Activated T-cell treated with anti-CD3 and anti-CD28 coated beads, Interleukin-2, amount 50 U/mL, for 1 hour (primary cell): ENCODE measurements around the gene ACSL5.
"Not testable (repeated sequence)": the region's sequence is repeated elsewhere in the genome, so short reads cannot be mapped to it uniquely, and the experiment has no call there.

Source experiments
- DNase-seq: peaks from one replicate; pipeline ENCODE4 v3.0.0-alpha.2; 2020

Gene ACSL5

GRCh38 chr10:112377116-112377515 lies 3.2 kb downstream of the ACSL5 start:
- DNase-seq: not testable (repeated sequence)

GRCh38 chr10:112379635-112380296 lies 5.8 kb downstream of the ACSL5 start:
- no peak for DNase-seq

- no peak for DNase-seq
Measured at GRCh38 chr10:112382515-112383235, 8.8 kb downstream of the ACSL5 start.

- DNase-seq: no peak
Measured at GRCh38 chr10:112383325-112383724, 9.4 kb downstream of the ACSL5 start.

GRCh38 chr10:112384141-112384540 lies 10.2 kb downstream of the ACSL5 start:
- no peak for DNase-seq

- DNase-seq: no peak
Measured at GRCh38 chr10:112385201-112385600, 11.3 kb downstream of the ACSL5 start.

GRCh38 chr10:112388056-112388455 lies 14.1 kb downstream of the ACSL5 start:
- DNase-seq: not testable (repeated sequence)

- DNase-seq: no peak
Measured at GRCh38 chr10:112388548-112388947, 14.6 kb downstream of the ACSL5 start.

- no peak for DNase-seq
Measured at GRCh38 chr10:112389271-112389822, 15.4 kb downstream of the ACSL5 start.

- DNase-seq: no peak
Measured at GRCh38 chr10:112390125-112390703, 16.3 kb downstream of the ACSL5 start.

GRCh38 chr10:112393341-112393740 lies 19.4 kb downstream of the ACSL5 start:
- no peak for DNase-seq

GRCh38 chr10:112393827-112394226 lies 19.9 kb downstream of the ACSL5 start:
- DNase-seq: no peak

- DNase-seq: no peak
Measured at GRCh38 chr10:112394475-112394875, 20.6 kb downstream of the ACSL5 start.

- no peak for DNase-seq
Measured at GRCh38 chr10:112395809-112396530, 22.1 kb downstream of the ACSL5 start.

GRCh38 chr10:112397592-112397991 lies 23.7 kb downstream of the ACSL5 start:
- DNase-seq: no peak

- DNase-seq: no peak
Measured at GRCh38 chr10:112402917-112403316, 29.0 kb downstream of the ACSL5 start.

- DNase-seq: no peak
Measured at GRCh38 chr10:112404617-112405016, 30.7 kb downstream of the ACSL5 start.

- DNase-seq: not testable (repeated sequence)
Measured at GRCh38 chr10:112406806-112407205, 32.9 kb downstream of the ACSL5 start.

GRCh38 chr10:112407696-112408095 lies 33.8 kb downstream of the ACSL5 start:
- DNase-seq: no peak

- no peak for DNase-seq
Measured at GRCh38 chr10:112409299-112409698, 35.4 kb downstream of the ACSL5 start.

- DNase-seq: no peak
Measured at GRCh38 chr10:112409755-112410154, 35.8 kb downstream of the ACSL5 start.

GRCh38 chr10:112412696-112413095 lies 38.8 kb downstream of the ACSL5 start:
- no peak for DNase-seq

- DNase-seq: no peak
Measured at GRCh38 chr10:112421731-112422130, 47.8 kb downstream of the ACSL5 start.
